K562 (cell line): Measurements from ENCODE around the gene TUBB1. TPM values are rescaled to one million over a fixed set of nuclear protein-coding genes. Genes with fewer than 3 reads are reported as not detected.

Experiments
- ATAC-seq: fragments of 200-7000 bp; cut with Tn5 transposase; 3 replicates; pipeline ENCODE4 v1.9.1; 2020; ENCODE audit warnings: moderate library complexity
- BruUV-seq: library from RNA; stranded (reverse); fragments of 400-500 nt; replicated peaks from 2 replicates; lab custom pipeline; 2021; lab: Mats Ljungman, UMichigan
- CTCF ChIA-PET: fragments of 300-600 bp; formaldehyde crosslinking; extraction: SDS; loops from one replicate; lab custom pipeline; 2021; ENCODE audit warnings: low intra/inter-chr PET ratio; lab: Yijun Ruan, JAX
- POLR2A ChIA-PET: fragments of 300-600, 350-650 bp; sonication (Branson Sonifier 250); formaldehyde crosslinking; extraction: SDS; loops from one replicate; lab custom pipeline; 2021; ENCODE audit warnings: antibody characterized with exemption, inconsistent platforms; lab: Yijun Ruan, JAX
- DNase-seq, 4 experiments: peaks; one replicate each; pipeline versions ENCODE4 v3.0.0 to v3.0.0-alpha.2; 2011 to 2018; ENCODE audit warnings: low spot score in 3 of 4, mixed read lengths in 3 of 4; ENCODE audit errors: extremely low read depth in 1 of 4
- FAIRE-seq: peaks from 2 replicates; lab custom pipeline; 2011; peaks lifted over from hg19 to GRCh38; lab: Jason Lieb, UNC
- H2AFZ ChIP-seq: 2 replicates; pipeline ENCODE4 v1.6.0; 2011; ENCODE audit warnings: low read depth, low read length, control low read depth, inconsistent platforms
- H3K27ac ChIP-seq: fragments of 200-600 bp; 3 replicates; pipeline ENCODE4 v1.8.0; 2011; ENCODE audit warnings: low read depth, mild to moderate bottlenecking, control low read depth, inconsistent platforms, low read length, moderate library complexity, mixed read lengths; ENCODE audit errors: extremely low read depth
- H3K27me3 ChIP-seq, 2 experiments: fragments of 300-600 bp in 1 of 2; 2 replicates in 1 of 2; 3 replicates in 1 of 2; pipeline versions ENCODE4 v1.6.0 to v1.8.0; 2011; ENCODE audit warnings: inconsistent platforms in 2 of 2, low read length in 2 of 2, mild to moderate bottlenecking in 1 of 2, mixed read lengths in 1 of 2, moderate library complexity in 1 of 2; ENCODE audit not compliant: control insufficient read depth in 2 of 2, insufficient read depth in 2 of 2
- H3K36me3 ChIP-seq: fragments of 300-600 bp; 3 replicates; pipeline ENCODE4 v1.8.0; 2011; ENCODE audit warnings: mild to moderate bottlenecking, low read length, inconsistent platforms; ENCODE audit not compliant: control insufficient read depth, insufficient read depth
- H3K4me1 ChIP-seq, 2 experiments: fragments of 200-600 bp in 1 of 2; replicated peaks in 1 of 2; 2 replicates in 1 of 2; 3 replicates in 1 of 2; pipeline versions ENCODE4 v1.5.1 to v1.8.0; 2011; ENCODE audit warnings: inconsistent platforms in 2 of 2, low read length in 2 of 2, mild to moderate bottlenecking in 1 of 2, mixed read lengths in 1 of 2, moderate library complexity in 1 of 2; ENCODE audit not compliant: control insufficient read depth in 2 of 2, insufficient read depth in 2 of 2
- H3K4me2 ChIP-seq: 2 replicates; pipeline ENCODE4 v1.6.1; 2011; ENCODE audit warnings: low read length, control low read depth, inconsistent platforms, mixed read lengths; ENCODE audit not compliant: insufficient read depth
- H3K4me3 ChIP-seq: fragments of 200-600 bp; sonication (generic), shearing (Covaris generic); 2 replicates; pipeline ENCODE4 v1.5.1; 2016; ENCODE audit warnings: control low read depth, inconsistent platforms
- H3K79me2 ChIP-seq: fragments of 200-600 bp; 3 replicates; pipeline ENCODE4 v1.8.0; 2011; ENCODE audit warnings: low read length, inconsistent platforms; ENCODE audit not compliant: control insufficient read depth, insufficient read depth
- H3K9ac ChIP-seq, 2 experiments: 2 replicates each; pipeline versions ENCODE4 v1.6.0 to v1.6.1; 2011; ENCODE audit warnings: low read depth in 2 of 2, low read length in 2 of 2, control low read depth in 1 of 2, inconsistent platforms in 1 of 2, mild to moderate bottlenecking in 1 of 2, mixed read lengths in 1 of 2; ENCODE audit not compliant: insufficient read depth in 1 of 2
- H3K9me1 ChIP-seq: one replicate; pipeline ENCODE4 v1.6.0; 2011; ENCODE audit warnings: inconsistent platforms, mild to moderate bottlenecking, low read length, moderate library complexity; ENCODE audit not compliant: control insufficient read depth, insufficient read depth
- H3K9me3 ChIP-seq: replicated peaks from 2 replicates; pipeline ENCODE4 v1.5.1; 2011; ENCODE audit warnings: low read depth, low read length, inconsistent platforms; ENCODE audit not compliant: control insufficient read depth, insufficient read depth
- H4K20me1 ChIP-seq: replicated peaks from 2 replicates; pipeline ENCODE4 v1.6.1; 2011; ENCODE audit warnings: low read length, inconsistent platforms, mixed read lengths; ENCODE audit not compliant: control insufficient read depth, insufficient read depth
- ELF2 ChIP-seq: fragments of 250-450 bp; sonication (Bioruptor Pico); IDR thresholded peaks from 2 replicates; pipeline ENCODE4 v1.5.0; 2021; ENCODE audit warnings: mild to moderate bottlenecking
- FUS ChIP-seq: fragments of 200-400 bp; formaldehyde crosslinking; optimal IDR thresholded peaks from 2 replicates; pipeline ENCODE3; 2017; ENCODE audit warnings: low read depth, low read length
- GTF3C2 ChIP-seq: IDR thresholded peaks from 3 replicates; pipeline ENCODE4 v1.6.1; 2011; ENCODE audit warnings: borderline replicate concordance, mild to moderate bottlenecking, moderate library complexity; ENCODE audit not compliant: insufficient read length; ENCODE audit errors: extremely low read depth
- MAFK ChIP-seq: IDR thresholded peaks from 2 replicates; pipeline ENCODE4 v1.6.1; 2011; ENCODE audit warnings: low read length, improper control_type of control experiment
- MITF ChIP-seq: IDR thresholded peaks from 2 replicates; pipeline ENCODE4 v1.6.1; 2014; ENCODE audit warnings: antibody characterized with exemption
- NBN ChIP-seq: fragments of 450-650 bp; IDR thresholded peaks from 2 replicates; pipeline ENCODE4 v1.6.1; 2016; ENCODE audit warnings: low read depth, mild to moderate bottlenecking
- NFIC ChIP-seq: fragments of 450-650 bp; IDR thresholded peaks from 2 replicates; pipeline ENCODE4 v1.6.1; 2017; ENCODE audit warnings: mild to moderate bottlenecking, inconsistent platforms
- NFIX ChIP-seq: fragments of 250-450 bp; sonication (Bioruptor Pico); IDR thresholded peaks from 2 replicates; pipeline ENCODE4 v1.4.0; 2020; ENCODE audit warnings: low read depth, mild to moderate bottlenecking, moderate library complexity
- SAFB2 ChIP-seq: fragments of 200-400 bp; formaldehyde crosslinking; IDR thresholded peaks from 2 replicates; pipeline ENCODE4 v1.6.1; 2018; ENCODE audit warnings: borderline replicate concordance, low read length, low read depth, moderate library complexity; ENCODE audit not compliant: severe bottlenecking
- SIN3A ChIP-seq, 2 experiments: fragments of 150-350 bp in 1 of 2; IDR thresholded peaks; 2 replicates each; pipeline ENCODE4 v1.6.1; 2011 to 2016; ENCODE audit warnings: borderline replicate concordance in 2 of 2, low read depth in 2 of 2, low read length in 2 of 2, mild to moderate bottlenecking in 2 of 2, moderate library complexity in 2 of 2; ENCODE audit not compliant: control insufficient read depth in 1 of 2
- SOX6 ChIP-seq: fragments of 450-650 bp; IDR thresholded peaks from 2 replicates; pipeline ENCODE4 v1.6.1; 2014; ENCODE audit warnings: mild to moderate bottlenecking
- ZNF282 ChIP-seq: sonication (generic); formaldehyde crosslinking; IDR thresholded peaks from 2 replicates; pipeline ENCODE4 v1.8.1; 2023; ENCODE audit warnings: missing genetic modification reagents
- ZNF512 ChIP-seq: IDR thresholded peaks from 2 replicates; pipeline ENCODE4 v1.6.1; 2016; ENCODE audit warnings: missing genetic modification characterization, missing compliant biosample characterization
- ZNF75A ChIP-seq: fragments of 450-650 bp; formaldehyde crosslinking; IDR thresholded peaks from 2 replicates; pipeline ENCODE4 v1.4.0; 2020; ENCODE audit warnings: mild to moderate bottlenecking
- ZNF77 ChIP-seq: fragments of 250-450 bp; sonication (Bioruptor Pico); IDR thresholded peaks from 2 replicates; pipeline ENCODE4 v1.5.0; 2020
- WGBS: fragments of 100-300 bp; shearing (Covaris generic); methylation state at CpG from one replicate; pipeline ENCODE4 v1.1.6; 2016; ENCODE audit warnings: low coverage, mixed read lengths; ENCODE audit not compliant: insufficient coverage; ENCODE audit errors: missing lambda C conversion rate; 5-methylcytosine and 5-hydroxymethylcytosine counted together
- in situ Hi-C: fragments of 300-500 bp; cut with MboI; formaldehyde crosslinking; loops from 4 replicates; pipeline ENCODE4 v1.15.0; 2018; ENCODE audit warnings: inconsistent platforms, mixed read lengths
- intact Hi-C: fragments of 100-400 bp; cut with micrococcal nuclease; formaldehyde crosslinking; loops from 2 replicates; pipeline ENCODE4 v1.14.2; 2022
- polyA plus RNA-seq, 8 experiments: library from polyadenylated mRNA; depleted of rRNA in 4 of 8; stranded (reverse) in 5 of 8; unstranded in 3 of 8; fragments of >200 nt; fragmentation: Nextera tagmentation in 2 of 8; fragmentation: Illumina TruSeq in 1 of 8; extraction: Ambion mirVana in 2 of 8; extraction: Trizol in 1 of 8; gene quantifications; 2 replicates each; pipeline versions ENCODE4 v1.2.1 to v1.2.3, GENCODE V29; 2011 to 2014; ENCODE audit warnings: inconsistent platforms in 1 of 8, missing spikeins in 1 of 8
- total RNA-seq, 7 experiments: library from RNA; depleted of rRNA in 6 of 7; stranded (reverse); fragments of >200 nt in 6 of 7; fragmentation: Illumina TruSeq in 2 of 7; extraction: Trizol in 2 of 7; gene quantifications; 2 replicates each; pipeline versions ENCODE4 v1.2.1 to v1.2.3, GENCODE V29; 2011 to 2021; ENCODE audit warnings: low replicate concordance in 1 of 7

Gene TUBB1
- total and polyA plus RNA-seq, 9 of the 15 experiments (the other 6 are each of a cell fraction or from before 2014, with no cell fraction given): 1.5 to 3.9 (median 2.4) TPM

DNA sequence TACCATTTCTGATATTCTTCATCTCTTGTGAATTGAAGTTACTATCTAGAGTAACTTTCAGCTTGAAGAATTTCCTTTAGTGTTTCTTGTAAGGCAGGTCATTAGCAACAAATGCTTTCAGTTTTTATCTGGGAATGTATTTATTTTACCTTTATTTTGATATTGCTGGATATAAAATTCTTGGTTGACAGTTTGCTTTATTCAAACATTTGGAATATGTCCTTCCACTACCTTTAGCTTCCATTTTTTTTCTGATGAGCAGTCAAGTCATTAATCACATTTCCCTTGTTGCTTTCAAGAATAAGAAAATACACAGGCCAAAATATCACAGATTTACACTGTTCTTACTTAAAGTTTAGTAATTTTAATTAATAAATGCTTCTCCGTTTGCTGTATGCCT, 43.9 kb upstream of the TUBB1 start (continued):
- no peak for TF ChIP-seq ZNF512 (tag)

DNA sequence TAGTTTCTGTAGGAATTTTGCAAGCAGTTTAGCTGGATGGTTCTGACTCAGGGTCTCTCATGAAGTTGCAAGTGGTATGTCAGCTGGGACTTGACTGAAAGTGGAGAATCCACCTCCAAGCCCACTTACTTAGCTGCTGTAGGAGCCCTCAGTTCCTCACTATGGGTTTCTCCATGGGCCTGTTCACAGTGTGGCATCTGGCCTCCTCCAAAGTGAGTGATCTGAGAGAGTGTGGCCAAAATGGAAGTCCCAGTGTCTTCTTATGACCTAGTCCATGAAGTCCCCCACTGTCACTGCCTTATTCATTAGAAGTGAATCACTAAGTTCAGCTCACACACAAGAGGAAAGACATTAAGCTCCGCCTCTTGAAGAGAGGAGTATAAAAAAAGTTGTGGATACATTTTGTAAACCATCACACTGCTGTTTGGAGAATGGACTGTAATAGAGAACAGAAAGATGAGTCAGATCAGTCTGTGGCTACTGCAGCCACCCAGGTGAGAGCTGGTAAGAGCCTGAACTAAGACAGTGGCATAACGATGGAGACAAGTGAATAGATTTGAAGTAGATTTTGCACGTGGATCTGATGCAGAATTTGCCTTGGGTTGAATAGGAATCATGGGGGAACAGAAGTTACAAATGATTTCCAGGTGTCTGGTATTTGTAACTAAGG, 43.0 kb upstream of the TUBB1 start:
- H3K9me3 ChIP-seq: no peaks in the 10 kb centered on the region
- H3K4me3 ChIP-seq: no peak overlapping the region
- no peak overlapping the region for H3K4me2 ChIP-seq
- H3K27me3 ChIP-seq: peaks cover 3 to 16% of the 10 kb centered on the region in 2 experiments; a peak in 3 of 5 replicates
- H3K9ac ChIP-seq: no peak overlapping the region
- no peaks in the 10 kb centered on the region for H3K36me3 ChIP-seq
- no peak for ATAC-seq
- no peak for DNase-seq
- no peak overlapping the region for H2AFZ ChIP-seq
- no peak for FAIRE-seq
- H3K4me1 ChIP-seq: peaks cover 0 to 6% of the 10 kb centered on the region in 2 experiments; a peak in 2 of 5 replicates
- CTCF ChIA-PET: no interaction called here
- H3K27ac ChIP-seq: no peak overlapping the region
- H4K20me1 ChIP-seq: no peaks in the 10 kb centered on the region
- intact Hi-C loops: no loop called here
- H3K79me2 ChIP-seq: peaks cover 1% of the 10 kb centered on the region; the same call in 2 of the 3 replicates
- WGBS: 36% methylated on average over 3 of the region's 3 CpGs
- H3K9me1 ChIP-seq: no peaks in the 10 kb centered on the region
- in situ Hi-C loops: loop anchor here (10.0 kb wide), 1 partner anchor 249 kb away; no protein-coding TSS in a partner anchor
- no TSS peak for BruUV-seq
- POLR2A ChIA-PET: interaction anchor here (0.6 kb wide), 1 partner anchor 14 kb away, joined by 3 read pairs; no protein-coding TSS in a partner anchor
- no peak for TF ChIP-seq ELF2 (CRISPR knock-in tag)
- TF ChIP-seq MAFK: no peak
- TF ChIP-seq MITF: no peak
- TF ChIP-seq NFIX: no peak
- no peak for TF ChIP-seq NFIC
- no peak for TF ChIP-seq ZNF282
- no peak for TF ChIP-seq SAFB2
- no peak for TF ChIP-seq ZNF77
- no peak for TF ChIP-seq GTF3C2
- TF ChIP-seq SIN3A (IDR thresholded peaks at IDR 0.05; ENCODE audit: borderline replicate concordance in 2 of 2, control insufficient read depth in 1 of 2, low read depth in 2 of 2, low read length in 2 of 2): no peak
- no peak for TF ChIP-seq NBN
- no peak for TF ChIP-seq ZNF75A (CRISPR knock-in tag)
- TF ChIP-seq FUS: no peak
- no peak for TF ChIP-seq SOX6
